PC-3 (cell line): ENCODE measurements around the gene COLEC12. TPM values are rescaled to one million over a fixed set of nuclear protein-coding genes. Genes with fewer than 3 reads are reported as not detected.

Experiments used
- ATAC-seq: fragments of 200-7000 bp; cut with Tn5 transposase; 2 replicates; pipeline ENCODE4 v1.9.1; 2020; ENCODE audit warnings: mild to moderate bottlenecking, moderate library complexity
- BruUV-seq: library from RNA; stranded (reverse); fragments of 400-500 nt; replicated peaks from 2 replicates; lab custom pipeline; 2021; lab: Mats Ljungman, UMichigan
- CTCF ChIA-PET: fragments of 300-600 bp; sonication (Branson Sonifier 250); formaldehyde crosslinking; loops from one replicate; lab custom pipeline; 2022; ENCODE audit warnings: antibody characterized with exemption; lab: Charles Lee
- POLR2A ChIA-PET: fragments of 300-600 bp; sonication (Branson Sonifier 250); formaldehyde crosslinking; loops from one replicate; lab custom pipeline; 2022; ENCODE audit warnings: antibody characterized with exemption; ENCODE audit not compliant: unreplicated experiment; lab: Charles Lee
- DNase-seq: peaks from one replicate; pipeline ENCODE4 v3.0.0-alpha.2; 2015
- H2AFZ ChIP-seq: fragments of 300-600 bp; sonication (generic); 2 replicates; pipeline ENCODE4 v1.6.0; 2016; ENCODE audit warnings: antibody characterized with exemption, low read length
- H3F3A ChIP-seq: fragments of 300-600 bp; sonication (generic); one replicate; pipeline ENCODE4 v1.6.0; 2017; ENCODE audit warnings: antibody characterized with exemption, low read length, control low read depth, mild to moderate bottlenecking; ENCODE audit not compliant: unreplicated experiment
- H3K27ac ChIP-seq: fragments of 300-600 bp; sonication (generic); 2 replicates; pipeline ENCODE4 v1.5.1; 2016; ENCODE audit warnings: mild to moderate bottlenecking, low read length
- H3K27me3 ChIP-seq: fragments of 300-600 bp; sonication (generic); 2 replicates; pipeline ENCODE4 v1.6.1; 2016; ENCODE audit warnings: low read length, mixed read lengths
- H3K36me3 ChIP-seq: fragments of 300-600 bp; sonication (generic); 2 replicates; pipeline ENCODE4 v1.6.1; 2016; ENCODE audit warnings: low read depth, mixed run types, low read length, mixed read lengths
- H3K4me1 ChIP-seq: fragments of 300-600 bp; sonication (generic); 2 replicates; pipeline ENCODE4 v1.5.1; 2016; ENCODE audit warnings: low read length; ENCODE audit not compliant: insufficient read depth
- H3K4me2 ChIP-seq: fragments of 300-600 bp; sonication (generic); 2 replicates; pipeline ENCODE4 v1.6.0; 2016; ENCODE audit warnings: low read length
- H3K4me3 ChIP-seq: fragments of 300-600 bp; sonication (generic); 2 replicates; pipeline ENCODE4 v1.5.1; 2016; ENCODE audit warnings: mild to moderate bottlenecking, low read length, mixed read lengths
- H3K79me2 ChIP-seq: fragments of 300-600 bp; sonication (generic); 2 replicates; pipeline ENCODE4 v1.6.1; 2017; ENCODE audit warnings: low read length, mixed read lengths
- H3K9ac ChIP-seq: fragments of 300-600 bp; sonication (generic); 2 replicates; pipeline ENCODE4 v1.6.0; 2016; ENCODE audit warnings: mild to moderate bottlenecking, low read length
- H3K9me2 ChIP-seq: fragments of 300-600 bp; sonication (generic); replicated peaks from 2 replicates; pipeline ENCODE4 v1.6.1; 2016; ENCODE audit warnings: mixed run types, low read length, mixed read lengths
- H3K9me3 ChIP-seq: fragments of 300-600 bp; sonication (generic); 2 replicates; pipeline ENCODE4 v1.6.1; 2016; ENCODE audit warnings: low read length, mixed read lengths
- H4K20me1 ChIP-seq: fragments of 300-600 bp; sonication (generic); 2 replicates; pipeline ENCODE4 v1.6.1; 2016; ENCODE audit warnings: low read length, mixed read lengths
- CTCF ChIP-seq: fragments of 300-600 bp; sonication (generic); conservative IDR thresholded peaks from 2 replicates; pipeline ENCODE4 v1.5.1; 2017; ENCODE audit warnings: antibody characterized with exemption, low read depth, mild to moderate bottlenecking, low read length
- EZH2 ChIP-seq: fragments of 300-600 bp; sonication (generic); IDR thresholded peaks from one replicate; pipeline ENCODE4 v1.6.1; 2017; ENCODE audit warnings: antibody characterized with exemption, mild to moderate bottlenecking, low read length; ENCODE audit not compliant: unreplicated experiment
- EZH2phosphoT487 ChIP-seq: fragments of 300-600 bp; sonication (generic); IDR thresholded peaks from 2 replicates; pipeline ENCODE4 v1.6.1; 2018; ENCODE audit warnings: mild to moderate bottlenecking, antibody characterized with exemption, low read length, borderline replicate concordance
- intact Hi-C: fragments of 100-400 bp; cut with micrococcal nuclease; formaldehyde crosslinking; loops from 2 replicates; pipeline ENCODE4 v1.9.0; 2023
- total RNA-seq: library from RNA; depleted of rRNA; stranded (reverse); fragments of >200 nt; gene quantifications from 2 replicates; pipeline ENCODE4 v1.2.3, GENCODE V29; 2014

The COLEC12 gene
- total RNA-seq, 1 experiment from 2014 or later: 0.04 TPM

GRCh38 chr18:295756-296490 is 204.6 kb downstream of the COLEC12 start:
- no TSS peak for BruUV-seq
- intact Hi-C loops: no loop called here
- H3K9me2 ChIP-seq: no peaks in the 10 kb centered on the region
- no peak for TF ChIP-seq EZH2phosphoT487
- TF ChIP-seq EZH2: no peak
- no peaks in the 10 kb centered on the region for H3K9me3 ChIP-seq
- H3K4me1 ChIP-seq: no peaks in the 10 kb centered on the region
- no peak overlapping the region for H3K4me2 ChIP-seq
- H3K36me3 ChIP-seq: no peaks in the 10 kb centered on the region
- no peaks in the 10 kb centered on the region for H3F3A ChIP-seq
- H3K27me3 ChIP-seq: peaks cover 67% of the 10 kb centered on the region
- no peak overlapping the region for H2AFZ ChIP-seq
- ChIA-PET CTCF (no interaction called here), POLR2A (no interaction called here)
- H4K20me1 ChIP-seq: no peaks in the 10 kb centered on the region
- no peak overlapping the region for H3K4me3 ChIP-seq
- no peak overlapping the region for H3K27ac ChIP-seq
- no peaks in the 10 kb centered on the region for H3K79me2 ChIP-seq
- ATAC-seq (no peak), DNase-seq (no peak)
- no peak overlapping the region for H3K9ac ChIP-seq

GRCh38 chr18:294566-294965 is 205.9 kb downstream of the COLEC12 start:
- DNase-seq (no peak), ATAC-seq (no peak)
- Histone ChIP-seq H3K27ac (no peak overlapping the region), H2AFZ (no peak overlapping the region), H4K20me1 (no peaks in the 10 kb centered on the region), H3F3A (no peaks in the 10 kb centered on the region), H3K36me3 (no peaks in the 10 kb centered on the region), H3K27me3 (peaks cover 63% of the 10 kb centered on the region), H3K4me2 (no peak overlapping the region), H3K4me3 (no peak overlapping the region), H3K9ac (no peak overlapping the region), H3K9me2 (no peaks in the 10 kb centered on the region), H3K9me3 (no peaks in the 10 kb centered on the region), H3K79me2 (no peaks in the 10 kb centered on the region), H3K4me1 (no peaks in the 10 kb centered on the region)
- POLR2A ChIA-PET: no interaction called here
- CTCF ChIA-PET: no interaction called here
- TF ChIP-seq EZH2: no peak
- no peak for TF ChIP-seq EZH2phosphoT487
- no peak for TF ChIP-seq CTCF
- intact Hi-C loops: no loop called here
- no TSS peak for BruUV-seq

- TF ChIP-seq CTCF (no peak), EZH2phosphoT487 (no peak), EZH2 (no peak)
- H2AFZ ChIP-seq: no peak overlapping the region
- H3K9me2 ChIP-seq: no peaks in the 10 kb centered on the region
- no peak for ATAC-seq
- no peaks in the 10 kb centered on the region for H3K9me3 ChIP-seq
- DNase-seq: no peak
- H3K4me2 ChIP-seq: no peak overlapping the region
- H4K20me1 ChIP-seq: no peaks in the 10 kb centered on the region
- ChIA-PET CTCF (no interaction called here), POLR2A (no interaction called here)
- H3K4me3 ChIP-seq: no peak overlapping the region
- no peaks in the 10 kb centered on the region for H3K79me2 ChIP-seq
- H3K27me3 ChIP-seq: peaks cover 55% of the 10 kb centered on the region
- no peaks in the 10 kb centered on the region for H3F3A ChIP-seq
- no peaks in the 10 kb centered on the region for H3K36me3 ChIP-seq
- H3K4me1 ChIP-seq: no peaks in the 10 kb centered on the region
- no peak overlapping the region for H3K27ac ChIP-seq
- intact Hi-C loops: no loop called here
- no TSS peak for BruUV-seq
- no peak overlapping the region for H3K9ac ChIP-seq
Measured at GRCh38 chr18:293536-293935, 207.0 kb downstream of the COLEC12 start.
